GM12892 (cell line): ENCODE results near the gene COPZ1.

Experiments
- POLR2A ChIP-seq: IDR thresholded peaks from 2 replicates; pipeline ENCODE4 v1.6.1; 2011; ENCODE audit warnings: low read depth, low read length, control low read depth
- POLR2AphosphoS5 ChIP-seq: IDR thresholded peaks from 2 replicates; pipeline ENCODE4 v1.6.1; 2011; ENCODE audit warnings: low read depth, low read length, control low read depth

- TF ChIP-seq POLR2A: no peak
- no peak for TF ChIP-seq POLR2AphosphoS5
These were observed 5.5 kb downstream of the COPZ1 start for GRCh38 chr12:54330442-54330841.
